Body of pancreas (tissue), 4 donors: Measurements from ENCODE around the gene SLC33A1. TPM values are rescaled to one million over a fixed set of nuclear protein-coding genes. Genes with fewer than 3 reads are reported as not detected.
A peak's percentile ranks its signal among the peaks of the same experiment; 100 is the strongest.

Source experiments
- ATAC-seq: fragments of 150-250 bp; one replicate; pipeline ENCODE4 v1.9.1; 2016
- DNase-seq, 4 donors: peaks; one replicate each; pipeline ENCODE4 v3.0.0-alpha.2; 2019
- H3K27ac ChIP-seq, 4 donors: fragments of 200-600 bp; sonication (generic); 1 replicate in 3 of 4; 2 replicates in 1 of 4; pipeline versions ENCODE4 v1.5.1 to v1.6.1; 2016 to 2019; ENCODE audit warnings: mild to moderate bottlenecking in 1 of 4, mixed read lengths in 1 of 4, moderate library complexity in 1 of 4
- H3K27me3 ChIP-seq, 2 donors: fragments of 200-600 bp; sonication (generic); one replicate each; pipeline ENCODE4 v1.6.0; 2016; ENCODE audit warnings: mild to moderate bottlenecking in 1 of 2
- H3K36me3 ChIP-seq, 2 donors: fragments of 200-600 bp; sonication (generic); replicated peaks in 1 of 2; 2 replicates each; pipeline ENCODE4 v1.5.1; 2016; ENCODE audit warnings: low read depth in 2 of 2; ENCODE audit not compliant: insufficient read depth in 1 of 2
- H3K4me1 ChIP-seq: fragments of 200-600 bp; sonication (generic); one replicate; pipeline ENCODE4 v1.6.0; 2016
- H3K4me3 ChIP-seq, 2 donors: fragments of 200-600 bp; sonication (generic); 1 replicate in 1 of 2; 2 replicates in 1 of 2; pipeline ENCODE4 v1.5.1; 2016 to 2019
- H3K9me3 ChIP-seq, 3 donors: fragments of 200-600 bp; sonication (generic); 1 replicate in 2 of 3; 2 replicates in 1 of 3; pipeline ENCODE4 v1.5.1; 2016
- CTCF ChIP-seq, 7 experiments: fragments of 450-650 bp in 4 of 7; fragments of 200-600 bp in 3 of 7; sonication (generic) in 3 of 7; IDR thresholded peaks; one replicate each; pipeline ENCODE4 v1.5.1; 2016 to 2019; ENCODE audit warnings: antibody characterized with exemption in 7 of 7
- POLR2A ChIP-seq, 3 donors: fragments of 450-650 bp; IDR thresholded peaks; one replicate each; pipeline ENCODE4 v1.6.1; 2016; ENCODE audit warnings: antibody characterized with exemption in 3 of 3, mild to moderate bottlenecking in 2 of 3
- WGBS, 2 donors: methylation state at CpG; one replicate each; pipeline ENCODE4 v1.1.5; 2017; 5-methylcytosine and 5-hydroxymethylcytosine counted together
- intact Hi-C: fragments of 100-400 bp; cut with DNase I; formaldehyde crosslinking; loops from one replicate; pipeline ENCODE4 v1.15.1; 2023
- total RNA-seq, 2 donors: library from RNA; depleted of rRNA; stranded (reverse); fragments of >200 nt; gene quantifications; one replicate each; pipeline ENCODE4 v1.1.0, GENCODE V29; 2016

Gene SLC33A1
- total RNA-seq, 2 donors from 2014 or later = 40.0 to 42.2 TPM

- TF ChIP-seq POLR2A (IDR thresholded peaks at IDR 0.05) = no peak
- no peak for TF ChIP-seq CTCF (IDR thresholded peaks at IDR 0.05)
- intact Hi-C loops = no loop called here
- ATAC-seq = no peak
Measured at GRCh38 chr3:155809181-155809580, 45.0 kb downstream of the SLC33A1 start.

GRCh38 chr3:155807823-155808222 lies 46.4 kb downstream of the SLC33A1 start:
- no peaks in the 10 kb centered on the region for H3K9me3 ChIP-seq
- no peaks in the 10 kb centered on the region for H3K27me3 ChIP-seq
- no peaks in the 10 kb centered on the region for H3K36me3 ChIP-seq
- WGBS, 2 donors = 57 to 63% methylated on average over 2 of the region's 2 CpGs
- no peak for TF ChIP-seq CTCF (IDR thresholded peaks at IDR 0.05)
- TF ChIP-seq POLR2A (IDR thresholded peaks at IDR 0.05) = no peak
- H3K4me3 ChIP-seq = no peak overlapping the region
- intact Hi-C loops = no loop called here
- H3K4me1 ChIP-seq = peaks cover 14% of the 10 kb centered on the region
- no peak for ATAC-seq
- H3K27ac ChIP-seq = no peak overlapping the region
- DNase-seq = no peak

More at GRCh38 chr3:155809181-155809580, 45.0 kb downstream of the SLC33A1 start:
- no peak for DNase-seq
- H3K9me3 ChIP-seq = no peaks in the 10 kb centered on the region
- H3K4me3 ChIP-seq = no peak overlapping the region
- H3K36me3 ChIP-seq = no peaks in the 10 kb centered on the region
- H3K27ac ChIP-seq = no peak overlapping the region
- H3K4me1 ChIP-seq = peaks cover 14% of the 10 kb centered on the region
- H3K27me3 ChIP-seq = no peaks in the 10 kb centered on the region

GRCh38 chr3:155805802-155806618 lies 48.2 kb downstream of the SLC33A1 start, which contains the start of gene C3orf33:
C3orf33 (minus strand) TSS chr3:155806278; CDS start chr3:155806252, 26 bp downstream.
- intact Hi-C loops = no loop called here
- no peaks in the 10 kb centered on the region for H3K27me3 ChIP-seq
- H3K4me1 ChIP-seq = peaks cover 14% of the 10 kb centered on the region
- DNase-seq = peak; percentile 75 to 85 (median 77)
- H3K9me3 ChIP-seq = no peaks in the 10 kb centered on the region
- peak within 1 kb of the TSS; percentile 25 to 65 for H3K4me3 ChIP-seq
- peaks cover 0 to 5% of the 10 kb centered on the region in 2 donors for H3K36me3 ChIP-seq
- H3K27ac ChIP-seq = peak within 1 kb of the TSS; percentile 73 to 83 (median 78)
- WGBS, 2 donors = 0% methylated on average over 6 to 61 of the region's 61 CpGs
- TF ChIP-seq CTCF (IDR thresholded peaks at IDR 0.05) (peak; percentile 73 to 96 (median 88)), POLR2A (IDR thresholded peaks at IDR 0.05) (peak; percentile 22 to 61 (median 54))
- ATAC-seq = peak; percentile 94

GRCh38 chr3:155805204-155805801 lies 48.9 kb downstream of the SLC33A1 start:
- DNase-seq = peak; percentile 56 to 65 (median 60)
- Histone ChIP-seq H3K36me3 (peaks cover 0 to 5% of the 10 kb centered on the region in 2 donors), H3K4me3 (peak overlapping the region; percentile 25 to 65), H3K9me3 (no peaks in the 10 kb centered on the region), H3K27ac (peak overlapping the region; percentile 73 to 83 (median 78)), H3K27me3 (no peaks in the 10 kb centered on the region), H3K4me1 (peaks cover 14% of the 10 kb centered on the region)
- WGBS, 2 donors = 21 to 25% methylated on average over 15 of the region's 15 CpGs
- ATAC-seq = peak; percentile 71
- TF ChIP-seq CTCF (IDR thresholded peaks at IDR 0.05) (no peak), POLR2A (IDR thresholded peaks at IDR 0.05) (peak in 1 of 3 donors; percentile 39)
- intact Hi-C loops = no loop called here
